ENCODE results near the gene RMRP.

RMRP gene

GRCh38 chr9:35695943-35696401 is 38.2 kb upstream of the RMRP start:
- Histone ChIP-seq H3K4me1 (ENCODE audit: control insufficient read depth, insufficient read depth, low read length) (no peaks in the 10 kb centered on the region), H3K36me3 (ENCODE audit: control insufficient read depth in 2 of 2, insufficient read depth in 1 of 2, low read length in 2 of 2) (peaks cover 15 to 54% of the 10 kb centered on the region in 2 experiments; a peak in 2 of 3 replicates), H3K27ac (ENCODE audit: extremely low read depth, low read depth, low read length) (no peak overlapping the region), H3K9me3 (ENCODE audit: control insufficient read depth, insufficient read depth, low read depth, low read length) (no peaks in the 10 kb centered on the region), H3K4me3 (ENCODE audit: low read depth, low read length) (no peak overlapping the region)
- ChIA-PET POLR2A (interaction anchor here (0.7 to 3.8 kb wide), 10 partner anchors 7 to 38 kb away, joined by 3 to 31 read pairs (median 4); partner anchors contain the start of genes ARHGEF39, CCDC107, CREB3 and RMRP), CTCF (interaction anchor here (0.6 to 9.0 kb wide), 25 partner anchors 8 to 675 kb away, joined by 3 to 157 read pairs (median 9); partner anchors contain the start of genes ARHGEF39, CA9, CCDC107 and CREB3)
- no peak for TF ChIP-seq ZNF76 (tag by site-specific recombination; IDR thresholded peaks at IDR 0.05; ENCODE audit: borderline replicate concordance, low read depth)
- TF ChIP-seq GLIS1 (tag by site-specific recombination; IDR thresholded peaks at IDR 0.05), result no peak
- no peak for TF ChIP-seq ZNF341 (tag by site-specific recombination; IDR thresholded peaks at IDR 0.05; ENCODE audit: low read depth)
- no peak for TF ChIP-seq ZEB2 (tag by site-specific recombination; IDR thresholded peaks at IDR 0.05)
- no peak for TF ChIP-seq ZFP37 (tag by site-specific recombination; IDR thresholded peaks at IDR 0.05)
- no peak for TF ChIP-seq GFI1B (tag by site-specific recombination; IDR thresholded peaks at IDR 0.05)
- no peak for TF ChIP-seq ZNF311 (tag by site-specific recombination; IDR thresholded peaks at IDR 0.05; ENCODE audit: borderline replicate concordance)
- no peak for TF ChIP-seq GLIS2 (tag by site-specific recombination; IDR thresholded peaks at IDR 0.05)
- TF ChIP-seq ZNF221 (tag by site-specific recombination; IDR thresholded peaks at IDR 0.05; ENCODE audit: borderline replicate concordance), result no peak

GRCh38 chr9:35691757-35692301 is 34.0 kb upstream of the RMRP start:
- POLR2A ChIA-PET, result interaction anchor here (0.6 to 2.9 kb wide), 8 partner anchors 21 to 1954 kb away, joined by 3 to 23 read pairs (median 9); partner anchors contain the start of genes CCDC107, CREB3, RMRP and TLN1
- Histone ChIP-seq H3K27ac (ENCODE audit: extremely low read depth, low read depth, low read length) (no peak overlapping the region), H3K36me3 (ENCODE audit: control insufficient read depth in 2 of 2, insufficient read depth in 1 of 2, low read length in 2 of 2) (peaks cover 0 to 12% of the 10 kb centered on the region in 2 experiments; a peak in 1 of 3 replicates), H3K4me1 (ENCODE audit: control insufficient read depth, insufficient read depth, low read length) (peaks cover 3% of the 10 kb centered on the region; the same call in 1 of the 2 replicates), H3K4me3 (ENCODE audit: low read depth, low read length) (no peak overlapping the region), H3K9me3 (ENCODE audit: control insufficient read depth, insufficient read depth, low read depth, low read length) (no peaks in the 10 kb centered on the region)
- TF ChIP-seq ZNF335 (tag by site-specific recombination; conservative IDR thresholded peaks at IDR 0.05) (peak; percentile 70), ZNF354C (tag by site-specific recombination; IDR thresholded peaks at IDR 0.05; ENCODE audit: borderline replicate concordance, low read depth) (no peak), OVOL3 (tag by site-specific recombination; IDR thresholded peaks at IDR 0.05) (no peak)
- CTCF ChIA-PET, result interaction anchor here (0.6 to 9.0 kb wide), 8 partner anchors 8 to 215 kb away, joined by 3 to 157 read pairs (median 3); partner anchors contain the start of genes ARHGEF39, CCDC107, CREB3 and RMRP

GRCh38 chr9:35691334-35691650 is 33.5 kb upstream of the RMRP start:
- Histone ChIP-seq H3K4me3 (ENCODE audit: low read depth, low read length) (peak overlapping the region; percentile 58), H3K36me3 (ENCODE audit: control insufficient read depth in 2 of 2, insufficient read depth in 1 of 2, low read length in 2 of 2) (peaks cover 0 to 7% of the 10 kb centered on the region in 2 experiments; a peak in 1 of 3 replicates), H3K9me3 (ENCODE audit: control insufficient read depth, insufficient read depth, low read depth, low read length) (no peaks in the 10 kb centered on the region), H3K4me1 (ENCODE audit: control insufficient read depth, insufficient read depth, low read length) (peaks cover 3% of the 10 kb centered on the region; the same call in 1 of the 2 replicates), H3K27ac (ENCODE audit: extremely low read depth, low read depth, low read length) (no peak overlapping the region; the same call in 1 of the 2 replicates)
- CTCF ChIA-PET, result interaction anchor here (0.6 to 9.0 kb wide), 9 partner anchors 8 to 216 kb away, joined by 3 to 157 read pairs (median 3); partner anchors contain the start of genes ARHGEF39, CCDC107, CREB3 and RMRP
- POLR2A ChIA-PET, result interaction anchor here (0.6 to 2.9 kb wide), 12 partner anchors 11 to 1954 kb away, joined by 3 to 23 read pairs (median 6); partner anchors contain the start of genes ARHGEF39, CCDC107, CREB3 and RMRP
- TF ChIP-seq SCRT2 (tag by site-specific recombination; IDR thresholded peaks at IDR 0.05) (no peak), ZNF335 (tag by site-specific recombination; conservative IDR thresholded peaks at IDR 0.05) (0 out of 2 replicates have a peak, but pooled peaks have one; percentile 77)

- H3K4me3 ChIP-seq (ENCODE audit: low read depth, low read length), result peak overlapping the region; percentile 58
- ChIA-PET POLR2A (interaction anchor here (0.6 to 2.9 kb wide), 15 partner anchors 10 to 1953 kb away, joined by 3 to 23 read pairs (median 5); partner anchors contain the start of genes ARHGEF39, CCDC107, CREB3 and HRCT1), CTCF (interaction anchor here (0.7 to 9.0 kb wide), 7 partner anchors 11 to 87 kb away, joined by 3 to 157 read pairs (median 3); partner anchors contain the start of genes ARHGEF39, CCDC107 and RMRP)
- H3K4me1 ChIP-seq (ENCODE audit: control insufficient read depth, insufficient read depth, low read length), result peaks cover 3% of the 10 kb centered on the region; the same call in 1 of the 2 replicates
- H3K27ac ChIP-seq (ENCODE audit: extremely low read depth, low read depth, low read length), result peak overlapping the region; percentile 56; the same call in 1 of the 2 replicates
- no peaks in the 10 kb centered on the region for H3K9me3 ChIP-seq (ENCODE audit: control insufficient read depth, insufficient read depth, low read depth, low read length)
- H3K36me3 ChIP-seq (ENCODE audit: control insufficient read depth in 2 of 2, insufficient read depth in 1 of 2, low read length in 2 of 2), result peaks cover 0 to 2% of the 10 kb centered on the region in 2 experiments; a peak in 1 of 3 replicates
- TF ChIP-seq SP7 (tag by site-specific recombination; IDR thresholded peaks at IDR 0.05) (no peak), IKZF3 (tag by site-specific recombination; IDR thresholded peaks at IDR 0.05) (peak; percentile 27; the same call in 1 of the 2 replicates), ZEB2 (tag by site-specific recombination; IDR thresholded peaks at IDR 0.05) (no peak), GLIS2 (tag by site-specific recombination; IDR thresholded peaks at IDR 0.05) (peak; percentile 50), ZBTB49 (tag by site-specific recombination; IDR thresholded peaks at IDR 0.05; ENCODE audit: low read depth) (no peak), ZFP69B (tag by site-specific recombination; IDR thresholded peaks at IDR 0.05) (no peak), SALL2 (tag by site-specific recombination; IDR thresholded peaks at IDR 0.05; ENCODE audit: borderline replicate concordance) (no peak), ZNF121 (tag by site-specific recombination; IDR thresholded peaks at IDR 0.05) (no peak), HOXC10 (CRISPR knock-in tag; IDR thresholded peaks at IDR 0.05) (no peak), MEIS1 (CRISPR knock-in tag; IDR thresholded peaks at IDR 0.05; ENCODE audit: borderline replicate concordance) (no peak), ZNF214 (tag by site-specific recombination; IDR thresholded peaks at IDR 0.05; ENCODE audit: borderline replicate concordance) (no peak), ZBTB8A (tag by site-specific recombination; IDR thresholded peaks at IDR 0.05) (peak; percentile 87), ZNF600 (tag by site-specific recombination; IDR thresholded peaks at IDR 0.05) (no peak)
These were observed 33.0 kb upstream of the RMRP start for GRCh38 chr9:35690614-35691333.

Data from HEK293 (cell line).